ENCODE results near the gene CLCN5.
"Not testable (repeated sequence)": the region's sequence is repeated elsewhere in the genome, so short reads cannot be mapped to it uniquely, and the experiment has no call there.

CLCN5 gene

GRCh38 chrX:49996474-49996873, 74.1 kb downstream of the CLCN5 start:
- DNase-seq, result no peak

GRCh38 chrX:49999087-49999486, 76.7 kb downstream of the CLCN5 start:
- no peak for DNase-seq

- no peak for DNase-seq
Measured at GRCh38 chrX:50000937-50001542, 78.6 kb downstream of the CLCN5 start.

GRCh38 chrX:50002067-50002714, 79.8 kb downstream of the CLCN5 start:
- no peak for DNase-seq

DNA sequence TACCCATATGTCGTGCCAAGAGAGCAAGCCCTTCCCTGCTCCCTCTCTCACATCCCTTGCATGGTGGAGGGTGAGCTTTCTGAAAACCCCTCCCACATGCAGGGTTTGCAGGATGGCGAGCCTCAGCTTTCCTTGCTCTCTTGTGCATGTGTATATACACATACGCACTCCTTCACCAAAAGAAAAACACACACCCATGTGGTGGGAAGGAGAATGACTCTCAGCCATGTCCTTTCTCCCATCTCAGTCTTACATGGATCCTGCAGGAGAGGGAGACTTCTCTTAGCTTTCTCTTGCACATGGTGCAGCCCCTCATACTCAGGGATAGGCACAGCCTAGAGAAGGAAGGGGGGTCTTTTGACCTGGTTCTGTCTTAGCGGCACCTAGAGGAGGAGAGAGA, 81.1 kb downstream of the CLCN5 start:
- DNase-seq, result no peak

DNA sequence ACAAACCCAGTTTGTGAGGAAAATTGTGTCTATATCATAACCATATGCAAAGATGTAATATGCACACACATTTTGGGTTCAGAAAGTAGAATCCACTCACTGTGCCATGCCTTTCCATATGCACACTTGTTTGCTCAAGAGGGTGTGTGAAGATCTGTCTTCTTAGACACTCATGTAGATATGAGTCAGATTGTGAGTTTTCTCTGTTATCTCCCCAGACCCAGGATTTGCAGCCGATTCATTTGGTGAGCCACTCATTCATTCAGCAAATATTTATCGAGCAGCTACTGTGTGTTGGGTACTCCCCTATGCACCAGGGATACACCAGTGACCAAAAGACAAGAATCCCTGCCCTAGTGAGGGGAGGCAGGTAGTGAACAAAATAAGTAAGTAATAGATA, 81.5 kb downstream of the CLCN5 start:
- DNase-seq, result no peak

GRCh38 chrX:50025591-50025990, 103.2 kb downstream of the CLCN5 start:
- DNase-seq, result not testable (repeated sequence)

GRCh38 chrX:50035126-50035525, 112.7 kb downstream of the CLCN5 start:
- DNase-seq, result no peak

DNA sequence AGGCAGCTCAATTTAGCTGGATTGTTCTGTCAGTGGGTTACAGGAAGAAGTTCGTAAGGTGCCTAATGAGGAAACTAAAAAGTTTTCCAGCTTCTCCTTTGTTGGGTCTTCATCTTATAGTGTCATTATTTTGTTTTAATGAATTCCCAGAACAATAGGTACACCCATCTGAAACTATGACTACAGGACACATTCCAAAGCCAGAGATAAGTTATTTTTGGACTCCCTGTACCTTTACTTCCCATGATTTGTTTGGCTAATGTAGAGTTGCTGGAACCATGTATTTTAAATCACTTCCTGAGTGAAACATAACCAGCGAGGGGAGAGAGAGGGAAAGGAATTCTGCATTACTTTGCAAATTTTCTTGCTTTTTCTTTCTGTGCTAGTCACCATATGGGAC, 114.0 kb downstream of the CLCN5 start:
- DNase-seq, result no peak

- no peak for DNase-seq
Measured at GRCh38 chrX:50045823-50046222, 123.4 kb downstream of the CLCN5 start.

DNA sequence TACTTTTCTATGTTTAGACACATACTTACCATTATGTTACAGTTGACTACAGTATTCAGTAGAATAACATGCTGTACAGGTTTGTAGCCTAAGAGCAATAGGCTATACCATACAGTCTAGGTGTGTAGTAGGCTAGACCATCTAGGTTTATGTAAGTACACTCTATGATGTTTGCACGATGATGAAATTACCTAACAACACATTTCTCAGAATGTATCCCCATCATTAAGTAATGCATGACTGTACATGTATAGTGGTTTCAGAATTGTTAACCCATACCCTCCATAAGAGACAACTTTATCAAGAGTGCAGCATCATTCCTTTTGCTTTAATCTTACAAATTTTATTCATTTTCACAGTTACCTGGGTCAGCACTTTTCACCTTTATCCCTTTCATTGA, 126.8 kb downstream of the CLCN5 start:
- no peak for DNase-seq

GRCh38 chrX:50054147-50054546, 131.8 kb downstream of the CLCN5 start:
- DNase-seq, result no peak

DNA sequence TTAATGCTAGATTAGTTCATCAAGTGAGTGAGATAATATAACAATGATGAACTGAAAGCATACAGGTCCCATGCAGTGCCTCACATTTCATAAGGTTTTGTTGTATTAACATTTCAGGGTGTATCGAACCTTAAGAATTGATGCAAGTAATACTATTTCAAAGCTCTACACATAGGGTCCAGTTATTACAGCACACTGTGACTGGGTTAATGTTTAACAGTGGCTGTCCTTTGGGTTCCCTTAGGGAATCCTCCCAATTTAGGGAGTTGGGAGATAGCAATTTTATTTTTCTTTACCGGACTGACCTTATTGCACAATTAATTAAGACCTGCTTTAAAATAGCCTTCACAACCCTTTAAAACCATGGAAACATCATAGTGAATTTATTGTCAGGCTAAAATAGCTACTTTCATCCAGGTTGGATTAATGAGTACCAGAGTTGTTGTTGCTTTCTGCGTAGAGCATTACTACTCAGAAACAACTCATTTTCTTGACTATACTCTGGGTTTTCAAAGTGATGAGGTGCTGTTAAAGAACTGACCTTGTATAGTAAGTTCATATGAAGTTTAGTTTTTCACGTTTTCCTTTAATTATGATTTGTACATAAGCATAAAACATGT, 144.0 kb downstream of the CLCN5 start:
- no peak for DNase-seq

DNA sequence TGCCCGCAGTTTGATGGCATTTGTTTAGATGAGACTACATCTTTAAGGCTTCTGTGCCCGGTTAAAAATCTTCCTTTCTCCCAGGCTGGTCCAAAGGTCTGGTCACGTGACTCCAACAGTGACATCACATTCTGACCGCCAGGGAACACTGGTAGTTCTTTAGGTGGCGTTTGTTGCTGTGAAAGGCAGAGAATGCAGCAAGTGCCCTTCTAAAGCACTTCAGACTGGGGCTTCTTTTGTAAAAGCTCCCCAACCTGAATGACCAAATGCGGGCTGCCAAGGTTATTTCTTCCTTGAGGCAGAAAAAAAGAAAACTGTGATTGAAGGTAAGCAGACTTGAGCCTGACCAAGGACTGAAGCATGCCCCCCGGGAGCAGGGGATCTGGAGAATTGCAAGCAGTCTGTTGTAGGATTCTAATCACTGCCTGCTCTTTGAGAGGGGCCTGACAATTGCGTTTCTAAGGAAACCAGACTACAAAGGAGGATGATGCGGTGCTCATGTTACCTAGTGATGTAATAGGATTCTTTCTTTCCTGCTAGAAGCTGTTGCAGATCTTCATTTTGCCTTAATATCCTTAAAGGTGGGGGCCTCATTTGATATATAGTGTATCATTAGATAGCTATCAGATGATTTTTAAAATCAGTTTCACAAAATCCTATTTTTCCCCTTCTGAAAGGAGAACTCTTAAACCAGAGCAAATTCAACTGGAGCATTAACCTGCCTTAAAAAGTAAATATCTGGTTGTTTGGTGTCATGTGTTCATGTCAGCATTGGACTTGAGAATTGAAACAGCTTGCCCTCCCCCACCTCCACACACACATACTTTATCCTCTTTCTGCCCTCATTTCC, 145.3 kb downstream of the CLCN5 start:
- DNase-seq, result no peak

- DNase-seq, result no peak
Measured at GRCh38 chrX:50068285-50068563, 145.8 kb downstream of the CLCN5 start.

DNA sequence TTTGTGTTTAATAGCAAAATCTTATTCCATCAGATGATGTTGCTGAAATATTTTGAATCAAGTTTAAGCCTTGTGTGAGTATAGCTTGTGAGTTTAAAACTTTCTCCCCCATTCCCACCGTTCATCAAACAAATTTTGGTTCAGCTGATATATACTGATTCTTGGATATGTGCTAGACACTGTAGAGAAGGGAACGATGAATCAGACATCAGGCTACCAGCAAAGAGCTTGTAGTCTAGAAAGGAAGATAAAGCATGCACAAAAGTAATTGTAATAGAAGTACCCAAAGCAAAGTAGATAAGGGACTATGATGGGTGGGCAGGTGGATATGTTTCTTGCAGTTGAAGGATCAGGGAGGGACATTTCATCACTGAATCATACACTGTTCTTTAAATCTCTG, 146.5 kb downstream of the CLCN5 start:
- DNase-seq, result no peak

DNA sequence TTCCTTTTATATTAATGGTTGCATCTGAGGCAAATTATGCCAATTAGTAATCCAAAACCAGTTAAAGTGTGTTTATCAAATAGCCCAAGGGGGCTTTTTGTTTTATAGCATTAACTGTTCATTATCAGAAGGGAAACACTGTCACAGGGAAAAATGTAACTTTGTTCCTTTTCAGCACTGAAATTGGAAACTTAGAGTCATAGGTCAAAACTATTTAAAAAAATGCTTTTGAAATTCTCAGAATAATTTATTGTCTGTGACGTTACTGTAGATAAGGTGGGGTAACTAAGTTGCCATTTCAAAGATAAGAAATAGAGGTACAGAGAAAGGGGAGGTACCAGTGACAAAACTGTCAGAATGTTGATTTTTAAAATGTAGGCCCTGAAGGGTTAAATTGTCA, 149.1 kb downstream of the CLCN5 start:
- no peak for DNase-seq

GRCh38 chrX:50072110-50072509, 149.7 kb downstream of the CLCN5 start:
- DNase-seq, result no peak

GRCh38 chrX:50073601-50074000, 151.2 kb downstream of the CLCN5 start:
- DNase-seq, result no peak

- DNase-seq, result no peak
Measured at GRCh38 chrX:50075630-50076339, 153.4 kb downstream of the CLCN5 start.

GRCh38 chrX:50081282-50081889, 159.0 kb downstream of the CLCN5 start:
- DNase-seq, result no peak

GRCh38 chrX:50082741-50083140, 160.3 kb downstream of the CLCN5 start:
- DNase-seq, result no peak

- DNase-seq, result no peak
Measured at GRCh38 chrX:50088645-50089044, 166.2 kb downstream of the CLCN5 start.

Measured in CD4-positive, alpha-beta T cell treated with Interleukin-21 for 1 hour (primary cell).